Stimulated activated CD4-positive, alpha-beta T cell treated with anti-CD3 and anti-CD28 coated beads, TNF-alpha, amount 100 ng/mL, for 4 hours (primary cell): ENCODE data around the gene ERI3.
A peak's percentile ranks its signal among the peaks of the same experiment; 100 is the strongest.
"Not testable (repeated sequence)": the region's sequence is repeated elsewhere in the genome, so short reads cannot be mapped to it uniquely, and the experiment has no call there.

Experiments
- DNase-seq, 3 experiments: peaks; one replicate each; pipeline ENCODE4 v3.0.0-alpha.2; 2020; ENCODE audit warnings: low read depth in 3 of 3

ERI3 gene

DNA sequence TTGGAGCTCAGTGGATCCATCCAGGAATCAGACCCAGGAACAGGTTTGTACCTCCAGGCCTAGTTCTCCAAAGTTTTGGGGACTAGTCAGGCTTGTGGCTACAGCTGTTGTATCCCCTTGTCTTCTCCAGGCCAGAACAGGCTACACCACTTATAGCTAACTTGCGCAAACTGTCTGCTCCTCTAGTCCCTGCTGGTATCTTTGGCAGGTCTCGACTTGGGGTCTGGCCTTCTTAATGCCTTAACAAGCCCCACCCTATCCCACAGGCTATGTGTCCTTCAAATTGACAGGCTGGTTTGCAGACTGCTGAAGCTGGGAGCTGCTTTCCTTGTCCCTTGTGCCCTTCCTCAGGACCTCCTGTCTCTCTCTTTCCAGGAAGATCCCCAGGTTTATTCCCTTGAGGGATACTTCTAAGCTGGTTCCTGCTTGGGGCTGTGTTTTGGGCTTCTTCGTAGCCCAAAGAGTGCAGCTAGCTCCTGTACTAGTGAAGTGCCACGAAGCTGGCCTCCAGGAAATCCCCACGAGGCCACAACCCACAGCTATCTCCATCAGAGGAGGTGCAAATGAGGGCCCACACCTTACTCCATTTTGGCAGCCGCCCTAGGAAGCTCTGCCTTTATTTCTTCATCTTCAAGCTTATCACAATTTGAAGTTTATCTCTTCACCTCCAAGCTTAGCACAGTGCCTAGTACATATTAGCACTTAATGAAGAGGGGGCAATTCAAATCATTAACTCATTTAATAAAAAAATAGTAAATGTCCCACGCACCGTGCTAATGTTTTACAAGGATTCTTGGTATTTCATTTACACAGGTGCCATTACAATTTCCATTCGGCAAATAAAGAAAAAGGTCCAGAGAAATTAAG lies 142.5 kb downstream of the ERI3 start:
- DNase-seq: peak in 1 of 3 experiments; percentile 10

GRCh38 chr1:44210595-44210994 lies 144.5 kb downstream of the ERI3 start:
- no peak for DNase-seq

GRCh38 chr1:44208226-44208625 lies 146.8 kb downstream of the ERI3 start:
- no peak for DNase-seq

DNA sequence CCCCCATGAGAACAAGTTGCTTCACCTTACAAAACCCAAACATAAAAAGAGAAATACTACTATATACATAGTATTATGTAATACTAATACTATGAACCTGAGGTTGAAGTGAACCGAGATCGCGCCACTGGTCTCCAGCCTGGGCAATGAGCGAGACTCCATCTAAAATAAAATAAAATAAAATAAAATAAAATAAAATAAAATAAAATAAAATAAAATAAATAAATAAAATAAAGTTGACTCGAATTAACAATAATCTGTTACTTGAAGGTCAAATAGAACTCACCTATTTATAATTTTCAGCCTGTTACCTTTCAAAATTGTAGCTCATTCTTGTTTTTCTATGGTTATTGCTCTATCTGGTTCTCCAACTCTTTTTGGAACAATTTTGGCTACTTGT lies 148.5 kb downstream of the ERI3 start:
- DNase-seq: not testable (repeated sequence)

DNA sequence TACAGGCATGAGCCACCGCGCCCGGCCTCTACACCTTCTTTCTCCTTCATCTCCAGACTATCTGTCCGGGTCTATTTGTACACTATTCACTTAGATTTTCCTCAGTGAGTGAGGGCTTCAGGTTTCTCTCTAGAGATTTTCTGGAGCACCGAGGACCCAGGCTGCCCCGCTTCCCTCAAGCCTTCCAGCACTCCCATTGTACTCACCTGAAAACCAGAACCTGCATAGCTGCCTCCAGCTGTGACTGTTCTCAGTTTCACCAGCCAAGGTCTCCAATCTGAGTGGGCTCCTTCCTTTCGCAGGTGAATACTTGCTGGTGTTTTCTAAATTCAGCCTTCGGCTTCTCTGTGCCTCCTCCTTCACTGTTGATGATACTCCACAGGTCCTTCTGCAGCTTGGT lies 154.7 kb downstream of the ERI3 start:
- no peak for DNase-seq

DNA sequence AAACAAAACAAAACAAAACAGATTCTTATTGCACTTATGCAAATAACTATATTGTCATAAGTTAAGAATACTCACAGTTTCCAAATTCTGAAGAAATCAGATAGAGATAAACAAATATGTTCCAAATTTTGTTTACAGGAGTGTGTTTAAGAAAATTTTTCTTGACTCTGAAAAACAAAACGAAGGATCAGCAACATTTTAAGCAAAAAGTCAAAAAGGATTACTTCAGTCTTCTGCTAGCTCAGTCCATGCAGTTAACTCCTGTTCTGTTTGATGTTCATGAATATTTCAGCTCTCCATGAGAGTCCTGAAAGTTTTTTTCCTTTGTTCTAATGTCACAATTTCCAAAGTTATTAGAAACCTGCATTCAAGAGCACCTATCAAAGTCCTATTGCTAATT lies 180.4 kb downstream of the ERI3 start:
- DNase-seq: no peak
